Right lobe of liver (tissue), 4 donors: ENCODE data around the gene EXPH5.

ENCODE experiments used
- CTCF ChIP-seq, 4 donors: fragments of 200-600 bp in 3 of 4; fragments of 450-650 bp in 1 of 4; IDR thresholded peaks; one replicate each; pipeline versions ENCODE4 v1.5.1 to v1.8.0; 2016 to 2022; ENCODE audit warnings: antibody characterized with exemption in 4 of 4, mild to moderate bottlenecking in 2 of 4
- POLR2A ChIP-seq: fragments of 450-650 bp; IDR thresholded peaks from one replicate; pipeline ENCODE4 v1.6.1; 2017; ENCODE audit warnings: antibody characterized with exemption, mild to moderate bottlenecking
- donor health status: DM: no; HTN: no; CAD: no.
- donor health status: DM: no; HTN: no; CAD: no.
- donor health status: DM: no; HTN: yes; CAD: no.

GRCh38 chr11:108551651-108552462 is 41.7 kb downstream of the EXPH5 start:
- TF ChIP-seq CTCF (IDR thresholded peaks at IDR 0.05) (no peak), POLR2A (no peak)
